Neural progenitor cell (in vitro differentiated cells): ENCODE results near the gene USF2.

ENCODE experiments used
- CTCF ChIP-seq: fragments of 200-600 bp; sonication (generic); IDR thresholded peaks from 2 replicates; pipeline ENCODE4 v1.5.1; 2017; ENCODE audit warnings: antibody characterized with exemption, mild to moderate bottlenecking
- EZH2 ChIP-seq: fragments of 200-600 bp; sonication (generic); IDR thresholded peaks from 2 replicates; pipeline ENCODE4 v1.6.1; 2017; ENCODE audit warnings: antibody characterized with exemption, mild to moderate bottlenecking, moderate library complexity

GRCh38 chr19:35241417-35241816, 27.3 kb upstream of the USF2 start:
- TF ChIP-seq CTCF (no peak), EZH2 (no peak)
